ENCODE results near the gene ZNF407. TPM values are rescaled to one million over a fixed set of nuclear protein-coding genes. Genes with fewer than 3 reads are reported as not detected.

The ZNF407 gene
- total RNA-seq, 2 experiments from 2014 or later, result 11.4 TPM

DNA sequence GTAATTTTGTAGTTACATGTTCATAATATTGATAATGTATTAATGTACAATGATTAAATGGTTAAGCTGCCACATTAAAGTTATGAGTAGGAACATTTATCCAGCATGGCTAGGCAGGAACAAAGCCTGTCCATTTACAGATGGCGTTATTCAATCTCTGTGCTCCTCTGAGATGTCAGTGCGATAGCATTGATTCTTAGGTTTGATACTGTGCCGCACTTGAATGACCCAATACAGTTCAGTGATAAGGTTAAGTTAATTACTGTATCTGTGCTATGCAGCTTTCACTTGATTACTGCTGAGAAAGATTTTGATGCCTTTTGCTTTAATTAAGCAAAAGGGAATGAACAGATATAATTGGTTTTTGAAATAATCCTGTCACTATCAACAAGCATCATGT is 111.8 kb downstream of the ZNF407 start:
- Mint-ChIP-seq H3K27me3 (no peaks in the 10 kb centered on the region), H3K4me1 (no peaks in the 10 kb centered on the region), H3K4me3 (no peak overlapping the region), H3K36me3 (ENCODE audit: low read depth) (peaks cover 5% of the 10 kb centered on the region), H3K9me3 (ENCODE audit: low read depth) (no peaks in the 10 kb centered on the region), H3K27ac (no peak overlapping the region)
- no peak for DNase-seq
- CTCF ChIA-PET, result interaction anchor here (0.9 to 1.1 kb wide), 3 partner anchors 8 to 13 kb away, joined by 3 read pairs; no protein-coding TSS in a partner anchor
- intact Hi-C loops (cut with DNase I, micrococcal nuclease), result no loop called here
- no peak for ATAC-seq
- POLR2A ChIA-PET, result no interaction called here

DNA sequence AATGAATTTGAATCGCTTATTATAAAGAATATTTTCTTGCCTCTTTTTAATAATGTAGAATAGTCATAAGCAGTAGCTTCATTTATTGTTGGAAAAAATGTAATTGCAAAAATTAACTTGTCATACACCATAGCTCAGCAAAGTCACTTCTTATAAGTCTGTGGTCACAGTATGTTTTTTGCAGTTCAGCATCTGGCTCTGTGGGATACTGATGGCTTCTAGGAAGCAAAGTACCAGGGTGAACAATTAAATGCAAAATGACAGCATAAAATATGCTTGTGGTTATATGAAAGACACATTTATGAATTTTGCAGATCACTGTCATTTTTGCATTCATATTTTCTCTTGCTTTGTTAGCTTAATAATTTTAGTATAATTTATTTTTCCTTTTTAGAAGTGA is 116.5 kb downstream of the ZNF407 start:
- CTCF ChIA-PET, result interaction anchor here (0.6 to 1.0 kb wide), 2 partner anchors 22 to 529 kb away, joined by 3 to 4 read pairs; no protein-coding TSS in a partner anchor
- no peaks in the 10 kb centered on the region for H3K27me3 Mint-ChIP-seq
- H3K9me3 Mint-ChIP-seq (ENCODE audit: low read depth), result no peaks in the 10 kb centered on the region
- peaks cover 2% of the 10 kb centered on the region for H3K4me1 Mint-ChIP-seq
- no peak overlapping the region for H3K27ac Mint-ChIP-seq
- intact Hi-C loops (cut with DNase I, micrococcal nuclease), result no loop called here
- POLR2A ChIA-PET, result no interaction called here
- ATAC-seq (no peak), DNase-seq (no peak)
- peaks cover 14% of the 10 kb centered on the region for H3K36me3 Mint-ChIP-seq (ENCODE audit: low read depth)
- H3K4me3 Mint-ChIP-seq, result no peak overlapping the region

DNA sequence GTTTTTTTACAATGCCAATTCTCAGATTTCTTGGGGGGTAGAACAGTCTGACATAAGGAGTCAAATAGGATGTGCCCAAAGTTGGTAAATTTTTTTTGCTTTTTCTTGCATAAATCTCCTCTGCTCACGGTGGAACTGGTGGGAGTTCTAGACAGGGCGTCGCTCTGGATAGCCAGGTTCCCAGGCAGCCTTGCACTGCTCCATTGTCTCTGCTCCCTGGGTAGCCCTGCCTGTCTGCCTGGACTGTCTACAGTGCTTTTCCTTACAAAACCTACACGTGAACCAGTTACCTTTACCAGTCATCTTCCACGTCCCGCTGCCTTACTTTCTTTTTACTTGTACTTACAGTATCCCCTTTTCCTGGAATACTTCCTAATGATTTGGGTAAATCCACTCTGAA is 117.1 kb downstream of the ZNF407 start:
- intact Hi-C loops (cut with DNase I, micrococcal nuclease), result no loop called here
- DNase-seq, result no peak
- Mint-ChIP-seq H3K36me3 (ENCODE audit: low read depth) (peaks cover 20% of the 10 kb centered on the region), H3K4me1 (peaks cover 3% of the 10 kb centered on the region), H3K9me3 (ENCODE audit: low read depth) (peaks cover 2% of the 10 kb centered on the region), H3K27ac (no peak overlapping the region), H3K4me3 (no peak overlapping the region), H3K27me3 (no peaks in the 10 kb centered on the region)
- no peak for ATAC-seq
- ChIA-PET CTCF (no interaction called here), POLR2A (no interaction called here)

DNA sequence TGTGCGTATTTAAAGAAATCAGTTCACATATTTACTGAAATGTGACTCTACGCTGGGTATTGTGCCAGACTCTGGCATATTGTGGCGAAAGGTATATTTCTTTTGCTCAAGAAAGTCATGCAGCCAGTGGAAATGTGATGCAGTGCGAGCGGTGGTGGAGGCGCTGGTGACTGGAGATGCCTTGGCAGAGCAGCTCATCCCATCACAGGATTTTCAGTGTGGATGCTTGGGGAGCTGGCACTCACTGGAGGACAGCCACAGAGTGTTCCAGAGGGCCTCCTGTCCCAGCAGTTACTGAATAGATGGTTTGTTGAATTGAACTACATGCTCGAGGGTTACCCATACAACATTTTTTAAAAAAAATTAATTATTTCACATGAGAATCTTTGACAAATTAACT is 117.6 kb downstream of the ZNF407 start:
- POLR2A ChIA-PET, result no interaction called here

DNA sequence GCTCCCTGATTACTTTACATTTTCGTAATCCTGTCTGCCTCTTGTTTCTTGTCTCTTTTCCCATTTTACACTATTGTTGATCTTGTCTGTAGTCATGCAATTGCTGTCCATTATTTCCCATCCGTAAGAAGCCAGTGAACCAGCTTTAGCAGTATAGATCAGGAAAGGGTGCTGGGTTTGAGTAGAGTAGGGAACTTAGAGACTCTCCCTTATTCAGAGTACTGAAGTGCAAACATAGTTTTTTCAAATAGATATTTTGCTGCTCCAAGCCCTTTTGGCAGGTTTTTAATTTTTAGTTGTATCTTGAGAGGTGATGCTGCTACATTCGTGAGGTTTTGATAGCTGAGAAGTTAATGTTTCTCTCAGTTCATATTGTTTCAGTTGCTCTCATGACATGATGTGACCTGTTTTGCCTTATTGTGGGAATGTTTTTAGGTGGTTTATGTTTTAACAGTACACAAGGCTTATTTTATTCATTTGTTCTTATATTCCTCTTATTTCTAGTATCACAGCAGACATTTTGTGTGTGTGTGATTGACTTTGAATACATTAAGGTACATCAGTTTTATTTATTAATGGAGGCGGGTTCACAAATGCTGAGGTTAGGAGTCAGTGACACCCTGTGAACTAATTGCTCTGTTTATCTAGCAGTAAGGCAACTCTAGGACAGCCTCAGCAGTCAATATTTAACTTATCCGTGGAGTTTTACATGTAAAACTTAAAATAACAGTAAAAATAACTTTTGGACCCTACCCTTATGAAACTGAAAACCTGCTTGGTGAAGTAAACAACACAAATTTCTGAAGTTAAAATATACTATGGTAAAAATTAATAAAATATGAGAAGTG is 118.4 kb downstream of the ZNF407 start:
- CTCF ChIA-PET, result no interaction called here
- Mint-ChIP-seq H3K4me1 (peaks cover 10% of the 10 kb centered on the region), H3K9me3 (ENCODE audit: low read depth) (peaks cover 2% of the 10 kb centered on the region), H3K4me3 (no peak overlapping the region), H3K36me3 (ENCODE audit: low read depth) (peaks cover 20% of the 10 kb centered on the region), H3K27ac (no peak overlapping the region), H3K27me3 (no peaks in the 10 kb centered on the region)
- DNase-seq, result no peak
- intact Hi-C loops (cut with DNase I, micrococcal nuclease), result no loop called here
- POLR2A ChIA-PET, result no interaction called here
- no peak for ATAC-seq

More for the DNA sequence above, 117.6 kb downstream of the ZNF407 start:
- Mint-ChIP-seq H3K27me3 (no peaks in the 10 kb centered on the region), H3K4me1 (peaks cover 5% of the 10 kb centered on the region), H3K4me3 (no peak overlapping the region), H3K36me3 (ENCODE audit: low read depth) (peaks cover 20% of the 10 kb centered on the region), H3K9me3 (ENCODE audit: low read depth) (peaks cover 2% of the 10 kb centered on the region), H3K27ac (no peak overlapping the region)
- no peak for ATAC-seq
- no peak for DNase-seq
- CTCF ChIA-PET, result no interaction called here
- intact Hi-C loops (cut with DNase I, micrococcal nuclease), result no loop called here

DNA sequence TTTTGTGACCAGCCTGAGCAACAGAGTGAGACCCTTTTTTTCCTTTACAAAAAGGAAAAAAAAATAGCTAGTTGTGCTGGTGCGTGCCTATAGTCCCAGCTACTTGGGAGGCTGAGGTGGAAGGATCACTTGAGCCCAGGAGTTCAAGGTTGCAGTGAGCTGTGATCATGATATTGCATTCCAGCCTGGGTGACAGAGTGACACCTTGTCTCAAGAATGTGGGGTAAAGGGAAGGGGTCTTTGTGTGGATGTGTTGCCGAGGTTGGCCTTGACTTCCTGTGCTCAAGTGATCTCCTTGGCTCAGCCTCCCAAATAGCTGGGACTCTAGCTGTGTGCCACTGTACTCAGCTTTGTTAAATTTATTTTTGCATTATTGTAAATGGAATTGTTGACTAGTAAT is 120.6 kb downstream of the ZNF407 start:
- ChIA-PET CTCF (interaction anchor here (1.0 kb wide), 1 partner anchor 35 kb away, joined by 3 read pairs; no protein-coding TSS in a partner anchor), POLR2A (no interaction called here)
- no peak for DNase-seq
- Mint-ChIP-seq H3K36me3 (ENCODE audit: low read depth) (peaks cover 18% of the 10 kb centered on the region), H3K9me3 (ENCODE audit: low read depth) (peaks cover 2% of the 10 kb centered on the region), H3K27ac (no peak overlapping the region), H3K4me1 (peaks cover 22% of the 10 kb centered on the region), H3K27me3 (no peaks in the 10 kb centered on the region), H3K4me3 (no peak overlapping the region)
- intact Hi-C loops (cut with DNase I, micrococcal nuclease), result no loop called here
- no peak for ATAC-seq

DNA sequence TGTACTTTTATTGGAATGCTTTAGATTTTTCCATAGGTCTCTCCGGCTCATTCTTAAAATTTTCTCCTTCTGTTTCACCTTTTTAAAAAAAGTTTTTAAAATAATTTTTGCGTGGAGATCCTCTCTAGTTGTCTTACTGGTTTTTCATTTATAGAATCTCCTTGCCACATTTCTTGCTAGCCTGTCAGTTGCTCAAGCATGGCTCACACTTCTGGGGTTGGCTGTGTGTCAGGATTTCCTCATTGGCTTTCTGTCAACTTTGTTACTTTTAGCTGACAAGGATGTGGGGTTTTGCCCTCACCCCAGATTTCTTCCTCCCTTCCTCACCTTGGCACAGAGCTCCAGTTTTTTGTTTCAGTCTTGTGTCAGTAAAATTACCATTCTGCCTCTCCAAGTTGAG is 124.6 kb downstream of the ZNF407 start:
- Mint-ChIP-seq H3K36me3 (ENCODE audit: low read depth) (peaks cover 13% of the 10 kb centered on the region), H3K27me3 (no peaks in the 10 kb centered on the region), H3K27ac (no peak overlapping the region), H3K9me3 (ENCODE audit: low read depth) (peaks cover 2% of the 10 kb centered on the region), H3K4me3 (no peak overlapping the region), H3K4me1 (peaks cover 26% of the 10 kb centered on the region)
- DNase-seq (no peak), ATAC-seq (no peak)
- ChIA-PET CTCF (interaction anchor here (1.0 to 1.2 kb wide), 2 partner anchors 10 to 25 kb away, joined by 3 read pairs; no protein-coding TSS in a partner anchor), POLR2A (no interaction called here)
- intact Hi-C loops (cut with DNase I, micrococcal nuclease), result no loop called here

DNA sequence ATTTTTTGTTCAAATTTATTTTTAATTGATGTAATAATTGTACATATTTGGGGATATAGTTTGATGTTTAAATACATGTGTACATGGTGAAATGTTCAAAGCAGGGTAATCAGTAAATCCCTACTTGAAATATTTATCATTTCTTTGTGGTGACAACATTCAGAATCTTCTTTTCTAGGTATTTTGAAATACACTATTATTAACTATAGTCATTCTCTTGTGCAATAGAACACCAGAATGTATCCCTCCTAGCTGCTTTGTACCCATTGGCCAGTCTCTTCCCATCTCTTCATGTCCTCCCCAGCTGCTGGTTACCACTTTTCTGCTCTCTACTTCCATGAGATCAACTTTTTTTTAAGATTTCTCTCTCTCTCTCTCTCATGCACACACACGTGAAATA is 126.5 kb downstream of the ZNF407 start:
- Mint-ChIP-seq H3K36me3 (ENCODE audit: low read depth) (peaks cover 20% of the 10 kb centered on the region), H3K27ac (no peak overlapping the region), H3K4me1 (peaks cover 26% of the 10 kb centered on the region), H3K4me3 (no peak overlapping the region), H3K9me3 (ENCODE audit: low read depth) (peaks cover 2% of the 10 kb centered on the region), H3K27me3 (no peaks in the 10 kb centered on the region)
- CTCF ChIA-PET, result no interaction called here
- no peak for DNase-seq
- POLR2A ChIA-PET, result no interaction called here
- no peak for ATAC-seq
- intact Hi-C loops (cut with DNase I, micrococcal nuclease), result no loop called here

DNA sequence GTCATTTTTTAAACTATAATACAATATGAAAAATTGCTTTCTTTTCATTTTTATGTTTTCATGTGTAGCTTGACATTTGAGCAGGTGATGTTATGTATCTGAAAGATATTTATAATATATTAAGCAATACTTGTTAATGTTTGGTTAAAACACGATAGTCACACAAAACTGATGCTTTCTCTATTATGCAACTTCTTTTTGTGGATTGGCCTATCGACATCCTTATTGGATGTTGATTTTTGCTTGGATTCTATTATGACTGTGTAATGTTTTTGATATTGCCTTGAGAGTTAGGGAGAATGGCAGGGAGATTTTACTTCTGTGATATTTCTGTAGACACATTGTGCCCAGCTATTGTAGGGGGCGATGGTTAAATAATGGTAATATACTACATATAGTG is 128.0 kb downstream of the ZNF407 start:
- CTCF ChIA-PET, result interaction anchor here (0.6 kb wide), 1 partner anchor 36 kb away, joined by 3 read pairs; no protein-coding TSS in a partner anchor
- no peaks in the 10 kb centered on the region for H3K27me3 Mint-ChIP-seq
- ATAC-seq (no peak), DNase-seq (no peak)
- no peak overlapping the region for H3K4me3 Mint-ChIP-seq
- H3K9me3 Mint-ChIP-seq (ENCODE audit: low read depth), result no peaks in the 10 kb centered on the region
- H3K4me1 Mint-ChIP-seq, result peaks cover 21% of the 10 kb centered on the region
- POLR2A ChIA-PET, result no interaction called here
- no peak overlapping the region for H3K27ac Mint-ChIP-seq
- peaks cover 17% of the 10 kb centered on the region for H3K36me3 Mint-ChIP-seq (ENCODE audit: low read depth)
- intact Hi-C loops (cut with DNase I, micrococcal nuclease), result no loop called here

DNA sequence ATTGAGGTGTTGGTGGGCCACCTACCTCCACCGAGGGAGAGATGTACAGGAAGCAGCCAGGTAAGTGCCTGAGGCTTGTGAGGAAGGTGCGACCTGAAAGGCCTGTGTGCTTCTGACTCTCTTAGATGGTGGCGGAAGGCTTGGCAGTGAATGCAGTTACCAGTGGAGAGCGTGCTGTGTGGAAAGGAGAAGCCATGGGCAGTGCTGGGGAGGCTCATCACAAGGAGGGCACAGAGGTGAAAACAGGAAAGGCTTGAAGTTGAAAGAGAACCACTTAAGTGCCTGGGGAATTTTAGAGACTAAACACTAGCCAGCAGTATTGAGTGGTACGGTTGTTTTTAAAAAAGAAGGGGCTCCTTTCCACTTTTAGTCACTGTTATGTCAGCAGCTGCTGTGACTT is 130.9 kb downstream of the ZNF407 start:
- Mint-ChIP-seq H3K27me3 (no peaks in the 10 kb centered on the region), H3K4me1 (peaks cover 7% of the 10 kb centered on the region), H3K9me3 (ENCODE audit: low read depth) (no peaks in the 10 kb centered on the region), H3K36me3 (ENCODE audit: low read depth) (peaks cover 17% of the 10 kb centered on the region), H3K4me3 (no peak overlapping the region), H3K27ac (no peak overlapping the region)
- ATAC-seq (no peak), DNase-seq (no peak)
- intact Hi-C loops (cut with DNase I, micrococcal nuclease), result no loop called here
- POLR2A ChIA-PET, result no interaction called here
- CTCF ChIA-PET, result interaction anchor here (0.5 kb wide), 1 partner anchor 12 kb away, joined by 3 read pairs; no protein-coding TSS in a partner anchor

DNA sequence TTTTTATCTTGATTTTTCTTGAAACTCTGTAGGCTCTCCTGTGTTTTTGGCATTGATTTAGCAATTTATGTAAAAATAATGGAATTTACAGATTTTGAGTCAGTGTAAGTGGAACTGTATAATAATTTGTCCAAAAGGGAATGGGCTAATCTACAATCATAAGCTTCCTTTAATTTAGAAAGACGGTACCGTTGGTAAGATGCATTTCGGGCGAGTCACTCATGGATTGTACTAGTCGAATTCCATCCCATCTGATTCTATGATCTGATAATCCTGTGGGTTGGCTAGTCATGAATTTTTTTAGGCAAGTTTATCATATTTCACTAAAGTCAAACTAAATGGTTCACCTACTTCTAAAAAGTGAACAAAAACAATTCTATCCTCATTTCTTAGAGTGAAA is 133.4 kb downstream of the ZNF407 start:
- Mint-ChIP-seq H3K9me3 (ENCODE audit: low read depth) (no peaks in the 10 kb centered on the region), H3K4me3 (no peak overlapping the region), H3K4me1 (peaks cover 7% of the 10 kb centered on the region), H3K27ac (no peak overlapping the region), H3K27me3 (no peaks in the 10 kb centered on the region), H3K36me3 (ENCODE audit: low read depth) (peaks cover 15% of the 10 kb centered on the region)
- ATAC-seq (no peak), DNase-seq (no peak)
- ChIA-PET CTCF (no interaction called here), POLR2A (no interaction called here)
- intact Hi-C loops (cut with DNase I, micrococcal nuclease), result no loop called here

DNA sequence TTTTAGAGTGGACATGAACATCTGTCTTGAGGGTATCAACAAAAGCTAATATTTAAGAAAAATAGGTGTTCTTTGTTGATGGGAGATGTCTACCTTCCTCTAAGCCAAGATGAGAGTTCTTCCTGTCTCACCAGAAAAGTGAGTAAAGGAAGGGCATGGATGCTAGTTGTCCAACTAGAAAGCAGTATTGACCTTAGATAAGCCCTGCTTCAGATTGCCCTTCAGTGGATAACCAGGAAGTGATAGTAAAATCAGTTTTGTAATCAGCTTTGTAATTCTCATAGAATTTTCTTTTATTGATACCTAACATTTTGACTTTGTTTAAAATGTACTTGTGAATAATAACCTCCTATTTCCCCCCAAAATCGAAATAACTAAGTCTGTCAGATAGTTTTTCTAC is 134.7 kb downstream of the ZNF407 start:
- intact Hi-C loops (cut with DNase I, micrococcal nuclease), result no loop called here
- DNase-seq (no peak), ATAC-seq (no peak)
- Mint-ChIP-seq H3K36me3 (ENCODE audit: low read depth) (peaks cover 13% of the 10 kb centered on the region), H3K27ac (no peak overlapping the region), H3K4me1 (no peaks in the 10 kb centered on the region), H3K27me3 (no peaks in the 10 kb centered on the region), H3K4me3 (no peak overlapping the region), H3K9me3 (ENCODE audit: low read depth) (no peaks in the 10 kb centered on the region)
- ChIA-PET POLR2A (no interaction called here), CTCF (interaction anchor here (0.6 kb wide), 2 partner anchors 10 to 1109 kb away, joined by 3 read pairs; no protein-coding TSS in a partner anchor)
